GM19467 (cell line): ENCODE results near the gene C13orf46.
"Not testable (repeated sequence)": the region's sequence is repeated elsewhere in the genome, so short reads cannot be mapped to it uniquely, and the experiment has no call there.

Experiments used
- ATAC-seq: cut with Tn5 transposase; IDR thresholded peaks from one replicate; pipeline ENCODE4 v1.9.1; 2021; ENCODE audit warnings: mild to moderate bottlenecking, moderate library complexity; ENCODE audit not compliant: unreplicated experiment

C13orf46 gene

DNA sequence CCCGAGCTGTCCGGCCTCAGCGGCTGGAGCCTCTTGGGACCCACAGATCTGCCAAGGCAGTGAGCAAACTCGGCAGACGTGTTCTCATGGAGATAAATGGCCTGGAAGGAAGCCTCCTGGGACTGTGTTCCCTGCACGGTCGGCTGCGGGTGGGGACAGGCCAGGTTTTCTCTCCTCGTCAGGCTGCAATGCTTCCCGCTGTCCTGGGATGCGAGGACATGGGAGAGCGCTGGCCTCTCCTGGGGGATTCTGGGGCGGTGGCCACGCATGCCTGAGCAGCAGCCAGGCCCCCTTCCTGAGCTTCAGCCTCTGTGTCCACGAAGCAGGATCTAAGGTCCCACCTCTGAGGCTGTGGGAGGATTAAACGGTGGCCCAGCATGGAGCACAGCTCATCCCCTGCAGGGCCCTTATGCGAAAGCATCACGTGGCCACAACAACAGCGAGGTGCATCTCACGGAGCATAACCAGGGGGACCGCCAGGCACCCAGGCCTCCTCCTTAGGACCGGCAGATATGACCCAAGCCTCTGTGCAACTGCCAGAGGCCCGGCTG, 21.2 kb upstream of the C13orf46 start:
- no peak for ATAC-seq

DNA sequence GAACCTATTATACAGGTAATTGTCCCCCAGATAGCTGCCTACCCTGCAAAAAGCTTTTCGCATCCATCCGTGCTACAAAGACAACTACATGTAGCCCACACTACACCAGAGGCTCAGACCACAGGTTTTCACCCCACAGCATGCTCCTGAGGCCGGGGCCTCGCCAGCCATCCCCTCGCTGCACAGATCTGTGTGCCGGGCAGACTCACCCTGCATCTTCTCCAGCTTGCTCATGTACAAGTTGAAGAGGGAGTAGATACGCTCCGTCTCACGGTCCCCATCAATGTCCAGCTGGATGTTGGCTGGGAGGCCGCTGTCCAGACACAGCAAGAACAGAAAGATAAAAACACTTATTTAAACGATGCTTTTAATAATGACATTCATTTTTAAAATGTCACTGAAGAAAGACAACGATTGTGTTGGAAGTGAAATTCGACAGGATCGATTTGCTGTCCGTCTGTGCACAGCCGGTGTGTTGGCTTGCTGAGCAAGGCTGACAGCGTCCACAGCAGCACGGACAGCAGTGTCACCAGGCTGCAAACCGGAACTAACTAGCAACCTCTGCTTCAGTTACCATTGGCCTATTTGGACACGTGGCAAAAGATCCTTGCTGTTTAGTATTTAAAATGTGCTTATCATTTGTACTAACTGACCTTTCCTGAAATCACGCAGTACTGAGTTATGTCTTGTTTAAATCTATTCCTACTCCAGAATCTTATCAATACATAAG, 18.6 kb upstream of the C13orf46 start:
- ATAC-seq = no peak

DNA sequence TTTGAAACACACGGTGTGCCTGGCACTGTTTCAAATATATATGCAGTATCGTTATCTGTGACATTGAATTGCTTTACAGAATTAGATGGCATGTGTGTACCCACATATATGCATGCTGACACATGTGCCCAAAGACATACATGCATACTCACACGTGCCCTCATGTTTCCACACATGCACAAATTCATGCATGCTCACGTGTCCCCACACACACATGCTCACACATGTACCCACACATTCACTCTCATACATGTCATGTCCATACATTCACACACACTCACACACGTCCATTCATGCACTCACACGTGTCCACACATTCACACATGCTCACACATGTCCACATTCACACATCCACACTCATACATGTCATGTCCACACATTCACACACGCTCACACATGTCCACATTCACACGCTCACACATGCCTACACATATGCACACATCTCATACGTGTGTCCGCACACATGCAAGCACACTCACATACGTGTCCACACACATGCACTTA, 17.9 kb upstream of the C13orf46 start:
- ATAC-seq = no peak

DNA sequence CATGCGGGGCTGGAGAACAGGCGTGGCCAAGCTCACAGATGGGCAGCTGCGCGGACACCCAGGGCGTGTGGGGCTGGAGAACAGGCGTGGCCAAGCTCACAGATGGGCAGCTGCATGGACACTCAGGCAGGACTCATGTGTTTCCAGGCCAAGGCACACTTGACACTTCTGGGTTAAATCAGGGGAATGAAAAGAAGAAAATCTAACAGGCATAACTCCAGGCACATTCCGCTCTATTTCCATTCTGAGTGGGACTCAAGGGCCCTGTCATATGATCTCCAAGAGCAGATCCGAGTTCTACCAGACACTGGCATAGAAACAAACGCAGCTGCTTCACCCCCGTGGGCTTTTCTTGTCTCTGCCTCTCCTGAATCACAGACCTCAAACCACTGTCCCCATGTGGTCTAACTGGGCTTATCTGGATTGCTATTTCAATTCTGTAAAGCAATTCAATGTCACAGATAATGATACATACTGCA, 17.4 kb upstream of the C13orf46 start:
- no peak for ATAC-seq

DNA sequence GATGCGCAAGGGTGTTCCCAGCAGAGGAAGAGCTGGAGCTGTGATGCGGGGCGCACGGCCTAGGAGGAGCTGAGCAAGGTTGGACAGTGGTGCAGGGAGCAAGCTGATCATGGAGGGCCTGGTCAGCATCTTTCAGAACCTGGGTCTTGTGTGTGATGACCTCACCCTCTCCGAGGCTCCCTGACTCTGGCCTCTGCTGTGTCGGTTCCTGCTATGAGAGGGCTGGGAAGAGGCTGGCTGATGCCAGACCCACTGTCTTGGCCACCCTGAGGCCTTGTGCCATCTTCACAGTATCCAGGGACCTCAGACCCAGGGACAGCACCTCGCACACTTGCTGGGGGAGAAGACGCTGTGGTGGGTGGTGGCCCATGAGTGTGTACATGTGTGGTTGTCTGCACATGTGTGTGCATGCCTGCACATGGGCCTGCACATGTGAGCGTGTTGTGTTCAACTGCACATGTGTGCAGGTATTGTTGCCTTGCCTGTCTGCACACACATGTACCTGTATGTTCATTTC, 16.5 kb upstream of the C13orf46 start:
- no peak for ATAC-seq

DNA sequence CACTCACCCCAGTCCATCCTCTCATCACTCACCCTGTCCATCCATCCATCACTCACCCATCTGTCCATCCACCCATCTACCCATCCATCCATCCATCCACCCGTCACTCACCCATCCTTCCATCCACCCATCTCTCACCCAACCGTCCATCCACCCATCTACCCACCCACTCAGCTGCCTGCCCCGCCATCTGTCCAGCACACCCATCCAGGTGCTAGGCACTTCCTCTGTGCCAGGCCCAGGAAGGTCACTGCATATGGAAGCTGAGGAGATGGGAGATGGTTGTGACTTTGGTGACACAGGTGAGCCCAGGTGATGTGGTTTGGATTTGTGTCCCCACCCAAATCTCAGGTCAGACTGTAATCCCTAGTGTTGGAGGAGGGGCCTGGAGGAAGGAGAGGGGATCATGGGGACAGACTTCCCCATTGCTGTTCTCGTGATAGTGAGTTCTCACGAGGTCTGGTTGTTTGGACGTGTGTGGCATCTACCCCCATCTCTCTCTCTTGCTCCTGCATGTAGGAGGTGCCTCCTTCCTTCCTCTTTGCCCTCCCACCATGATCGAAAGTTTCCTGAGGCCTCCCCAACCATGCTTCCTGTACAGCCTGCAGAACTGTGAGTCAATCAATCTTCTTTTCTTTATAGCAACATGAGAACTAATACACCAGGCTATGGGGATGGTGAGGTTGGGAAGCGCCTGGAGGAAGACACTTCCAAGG, 15.9 kb upstream of the C13orf46 start:
- no peak for ATAC-seq

DNA sequence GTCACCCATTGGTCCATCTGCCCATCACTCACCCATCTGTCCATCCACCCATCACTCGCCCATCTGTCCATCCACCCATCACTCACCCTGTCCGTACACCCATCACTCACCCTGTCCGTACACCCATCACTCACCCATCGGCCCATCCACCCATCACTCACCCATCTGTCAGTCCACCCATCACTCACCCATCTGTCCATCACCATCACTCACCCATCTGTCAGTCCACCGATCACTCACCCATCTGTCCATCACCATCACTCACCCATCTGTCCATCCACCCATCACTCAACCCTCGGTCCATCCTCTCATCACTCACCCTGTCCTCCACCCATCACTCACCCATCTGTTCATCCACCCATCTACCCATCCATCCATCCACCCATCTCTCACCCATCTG, 15.0 kb upstream of the C13orf46 start:
- not testable (repeated sequence) for ATAC-seq

DNA sequence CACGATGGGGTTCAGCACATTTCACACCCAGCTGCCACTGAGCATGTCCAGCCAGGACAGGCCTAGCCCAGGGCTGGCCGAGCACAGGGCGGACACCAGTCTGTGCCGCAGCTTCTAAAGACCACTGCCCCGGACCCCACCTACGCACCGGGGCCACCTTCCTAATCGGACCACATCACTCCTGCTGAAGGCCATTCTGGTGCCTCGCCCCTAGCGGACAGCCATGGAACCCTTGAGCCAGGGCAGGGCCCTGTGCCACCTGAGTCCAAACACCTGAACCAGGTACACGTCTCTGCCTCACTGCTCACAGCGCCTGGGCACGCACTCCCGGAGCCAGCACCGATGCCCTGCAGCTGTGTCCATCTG, 8.4 kb upstream of the C13orf46 start:
- no peak for ATAC-seq

DNA sequence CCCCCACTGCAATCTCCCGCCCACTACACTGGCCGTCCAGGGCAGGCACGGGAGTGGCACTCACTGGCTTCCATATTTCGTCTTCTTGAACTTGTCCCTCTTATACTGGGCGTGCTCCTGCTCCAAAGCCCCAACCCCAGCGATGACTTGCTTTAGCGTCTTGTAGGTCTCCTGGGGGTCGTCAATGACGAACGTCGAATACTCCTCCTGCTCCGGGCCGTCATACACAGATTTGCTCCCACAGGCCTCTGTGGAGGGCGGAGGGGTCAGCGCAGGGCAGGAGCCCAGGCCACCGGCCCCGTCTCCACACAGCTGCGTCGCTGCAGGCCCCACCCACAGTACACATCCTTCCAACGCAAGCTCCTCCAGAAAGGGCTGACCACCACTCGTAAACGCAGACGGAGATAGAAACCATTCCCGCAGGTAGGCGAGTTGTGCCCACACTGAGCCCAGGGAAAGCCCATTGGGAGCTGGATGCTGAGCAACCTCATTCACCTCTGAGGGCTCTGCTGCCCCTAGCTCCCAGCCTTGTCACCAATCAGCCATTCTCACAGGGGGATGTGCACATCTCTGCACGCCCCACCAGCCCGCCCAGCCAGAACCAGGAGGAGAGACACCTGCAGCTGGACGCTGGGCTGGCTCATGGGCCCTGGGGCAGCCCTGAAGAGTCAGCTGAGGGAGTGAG, 7.9 kb upstream of the C13orf46 start:
- ATAC-seq = no peak

DNA sequence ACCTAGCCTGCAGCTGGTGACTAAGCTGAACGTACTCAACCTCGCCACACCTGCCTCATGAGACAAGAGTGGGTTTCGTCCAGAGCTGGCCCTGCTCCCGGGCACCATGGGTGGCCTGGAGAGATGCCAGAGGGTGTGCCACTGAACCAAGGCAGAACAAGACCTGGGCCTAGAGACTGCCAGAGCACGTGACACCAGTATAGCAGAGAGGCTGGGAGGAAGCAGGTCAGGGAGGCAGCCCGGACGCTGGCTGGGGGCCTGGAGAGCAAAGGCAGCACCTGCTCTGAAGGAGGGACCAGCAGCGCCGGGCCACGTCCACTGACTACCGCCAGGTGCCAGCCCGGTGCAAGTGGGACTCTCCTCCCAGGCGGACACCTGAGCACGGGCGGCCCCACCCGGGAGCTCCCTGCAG, 7.3 kb upstream of the C13orf46 start:
- no peak for ATAC-seq

DNA sequence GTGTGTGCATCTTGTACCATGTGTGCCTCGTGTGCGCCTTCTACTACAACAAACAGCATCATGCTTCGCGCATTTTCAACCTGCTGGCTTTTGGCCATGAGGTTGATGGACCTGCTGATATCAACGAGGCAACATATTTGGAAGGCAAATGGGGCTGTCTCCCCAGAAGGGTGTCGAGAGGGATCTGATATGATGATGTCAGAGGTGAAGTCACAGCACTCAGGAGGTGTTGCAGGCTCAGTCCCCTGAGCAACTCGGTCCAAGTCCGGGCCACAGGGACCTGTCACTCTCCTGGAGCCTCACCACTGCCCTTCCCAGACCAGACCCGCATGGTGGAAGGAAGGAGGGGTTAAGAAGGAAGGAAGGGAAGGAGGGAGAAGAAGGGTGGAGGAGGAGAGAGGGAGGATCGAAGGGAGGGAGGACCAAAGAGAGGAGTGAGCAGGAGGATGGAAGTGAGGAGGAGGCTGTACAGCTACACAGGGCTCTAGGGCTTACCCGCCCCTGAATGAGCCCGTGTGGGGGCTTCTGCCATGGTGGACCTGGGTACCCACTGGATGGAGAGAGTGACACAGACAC, 6.7 kb upstream of the C13orf46 start:
- ATAC-seq = no peak

DNA sequence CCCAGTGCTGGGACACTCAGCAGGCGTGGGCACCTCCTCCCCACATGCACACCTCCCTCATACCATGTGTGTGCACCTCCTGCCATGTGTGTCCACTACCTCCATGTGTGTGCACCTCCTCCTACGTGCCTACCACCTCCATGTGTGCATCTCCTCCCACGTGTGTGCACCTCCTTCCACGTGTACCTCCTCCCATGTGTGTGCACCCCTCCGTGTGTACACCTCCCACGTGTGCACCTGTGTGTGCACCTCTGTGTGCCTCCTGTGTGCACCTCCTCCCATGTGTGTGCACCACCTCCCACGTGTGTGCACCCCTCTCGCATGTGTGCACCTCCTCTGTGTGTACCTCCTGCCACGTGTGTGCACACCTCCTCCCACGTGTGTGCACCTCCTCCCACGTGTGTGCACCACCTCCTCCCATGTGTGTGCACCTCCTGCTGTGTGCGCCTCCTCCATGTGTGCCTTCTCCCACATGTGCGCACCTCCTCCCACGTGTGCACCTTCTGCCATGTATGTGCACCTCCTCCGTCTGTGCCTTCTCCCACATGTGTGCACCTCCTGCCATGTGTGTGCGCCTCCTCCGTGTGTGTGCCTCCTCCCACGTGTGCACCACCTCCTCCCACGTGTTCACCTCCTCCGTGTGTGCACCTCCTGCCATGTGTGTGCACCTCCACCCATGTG, 6.1 kb upstream of the C13orf46 start:
- no peak for ATAC-seq

DNA sequence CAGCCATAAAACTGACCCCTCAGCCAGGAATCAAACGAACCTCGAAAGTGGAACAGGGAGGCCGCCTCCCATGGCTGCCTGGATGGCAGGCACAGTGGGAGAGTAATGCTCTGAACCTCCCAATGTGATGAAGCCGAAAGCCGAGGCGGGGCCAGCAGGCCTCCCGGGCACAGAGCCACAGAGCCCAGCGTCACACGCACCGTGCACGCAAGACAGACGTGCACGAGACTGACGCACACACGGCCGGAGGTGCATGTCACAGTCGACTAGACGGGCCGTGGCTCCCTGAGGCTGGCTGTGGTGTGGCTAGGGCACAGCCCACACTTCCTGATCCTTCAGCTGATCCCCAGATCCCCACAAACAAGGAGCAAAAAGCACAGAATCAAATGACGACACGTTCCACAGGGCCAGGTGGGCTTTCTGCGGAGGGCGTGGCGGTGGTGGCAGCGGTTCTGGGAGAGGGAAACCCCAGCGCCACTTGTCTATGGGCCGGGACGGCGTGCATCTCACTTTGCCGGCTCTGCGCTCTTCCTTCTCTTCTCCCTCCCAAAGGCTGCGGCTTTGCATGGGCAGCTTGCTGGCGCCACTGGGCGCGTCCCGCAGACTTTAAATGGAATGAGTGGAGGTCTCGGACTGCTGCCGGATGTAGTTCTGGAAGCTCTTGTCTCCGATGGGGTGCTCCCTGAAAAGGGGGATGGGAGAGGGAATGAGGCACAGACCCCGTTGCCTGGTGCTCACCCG, 5.0 kb upstream of the C13orf46 start:
- ATAC-seq = no peak

DNA sequence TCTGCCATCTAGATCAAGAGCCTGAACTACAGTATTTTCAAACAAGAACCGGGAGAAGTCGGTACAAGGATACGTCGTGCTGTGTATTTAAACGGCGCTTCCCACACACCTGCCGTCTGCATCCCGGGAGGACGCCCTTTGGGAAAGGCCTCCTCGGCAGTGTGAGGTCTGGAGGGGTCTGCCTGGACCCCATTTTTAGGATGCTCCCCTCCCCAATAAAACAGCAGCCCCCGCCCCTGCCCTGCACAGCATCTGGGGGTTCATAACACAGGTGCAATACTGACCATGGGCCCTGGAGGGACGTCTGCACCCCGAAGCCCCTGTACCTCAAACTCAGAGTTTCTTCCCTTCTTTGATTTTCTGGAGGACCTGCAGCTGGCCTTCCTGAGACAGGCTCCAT, 4.1 kb upstream of the C13orf46 start:
- ATAC-seq = no peak

DNA sequence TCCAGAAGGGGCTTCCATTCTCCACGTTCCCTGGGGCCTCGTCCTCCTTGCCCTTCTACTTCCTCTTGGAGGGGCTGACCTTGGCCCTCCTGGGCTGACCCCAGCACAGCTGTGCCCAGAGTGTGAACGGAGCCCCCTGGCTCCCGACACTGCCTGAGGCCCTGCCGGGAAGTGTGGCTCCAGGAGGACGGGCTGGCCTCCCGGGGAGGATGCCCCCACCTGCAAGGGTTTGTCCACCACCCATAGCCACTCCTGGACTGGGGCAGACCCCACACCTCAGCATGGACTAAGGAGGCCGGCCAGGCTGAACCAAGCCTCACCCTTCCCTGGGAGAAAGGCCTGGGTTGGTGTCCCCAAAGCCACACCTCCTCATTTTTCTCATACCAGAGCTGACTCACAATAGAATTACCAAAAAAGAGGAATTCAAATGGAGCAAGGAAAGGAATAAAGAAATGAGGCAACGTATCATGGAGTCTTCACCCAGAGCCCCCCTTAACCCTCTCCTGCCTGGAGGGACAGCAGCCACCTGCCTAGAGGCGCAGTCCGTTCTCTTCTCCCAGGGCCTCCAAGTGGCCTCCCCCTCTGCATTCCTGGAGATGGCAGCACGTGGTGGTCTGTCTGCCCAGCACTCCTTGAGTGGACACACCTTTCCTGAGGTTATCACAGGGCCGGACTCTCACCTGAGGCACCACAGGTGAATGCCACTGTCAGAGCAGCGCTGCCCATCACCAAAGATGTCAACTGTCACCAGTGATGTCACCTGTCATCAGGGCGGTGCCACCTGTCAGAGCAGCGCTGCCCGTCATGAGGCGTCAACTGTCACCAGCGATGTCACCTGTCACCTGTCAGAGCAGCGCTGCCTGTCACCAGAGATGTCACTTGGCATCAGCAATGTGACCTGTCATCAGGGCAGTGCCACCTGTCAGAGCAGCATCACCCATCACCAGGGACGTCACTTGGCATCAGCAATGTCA, 3.1 kb upstream of the C13orf46 start:
- no peak for ATAC-seq

DNA sequence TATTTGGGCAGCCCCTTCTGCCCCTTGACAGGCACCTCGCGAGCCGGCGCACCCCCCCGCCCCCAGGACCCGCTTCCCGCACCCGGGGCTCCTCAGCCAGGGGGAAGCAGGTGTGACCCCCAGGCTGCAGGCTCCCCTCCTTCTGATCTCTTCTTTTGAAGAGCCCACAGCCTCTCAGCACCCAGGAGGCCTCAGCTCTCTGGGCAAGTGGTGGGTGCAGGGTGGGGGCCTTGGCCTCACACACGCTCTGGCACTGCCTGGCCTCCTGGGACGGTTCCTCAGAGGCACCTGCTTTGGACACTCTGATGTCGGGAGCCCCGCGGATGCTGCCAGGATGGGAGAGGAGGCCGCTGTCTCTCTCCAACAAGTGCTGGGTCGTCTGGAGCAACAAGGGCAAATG, 1.5 kb upstream of the C13orf46 start:
- no peak for ATAC-seq

DNA sequence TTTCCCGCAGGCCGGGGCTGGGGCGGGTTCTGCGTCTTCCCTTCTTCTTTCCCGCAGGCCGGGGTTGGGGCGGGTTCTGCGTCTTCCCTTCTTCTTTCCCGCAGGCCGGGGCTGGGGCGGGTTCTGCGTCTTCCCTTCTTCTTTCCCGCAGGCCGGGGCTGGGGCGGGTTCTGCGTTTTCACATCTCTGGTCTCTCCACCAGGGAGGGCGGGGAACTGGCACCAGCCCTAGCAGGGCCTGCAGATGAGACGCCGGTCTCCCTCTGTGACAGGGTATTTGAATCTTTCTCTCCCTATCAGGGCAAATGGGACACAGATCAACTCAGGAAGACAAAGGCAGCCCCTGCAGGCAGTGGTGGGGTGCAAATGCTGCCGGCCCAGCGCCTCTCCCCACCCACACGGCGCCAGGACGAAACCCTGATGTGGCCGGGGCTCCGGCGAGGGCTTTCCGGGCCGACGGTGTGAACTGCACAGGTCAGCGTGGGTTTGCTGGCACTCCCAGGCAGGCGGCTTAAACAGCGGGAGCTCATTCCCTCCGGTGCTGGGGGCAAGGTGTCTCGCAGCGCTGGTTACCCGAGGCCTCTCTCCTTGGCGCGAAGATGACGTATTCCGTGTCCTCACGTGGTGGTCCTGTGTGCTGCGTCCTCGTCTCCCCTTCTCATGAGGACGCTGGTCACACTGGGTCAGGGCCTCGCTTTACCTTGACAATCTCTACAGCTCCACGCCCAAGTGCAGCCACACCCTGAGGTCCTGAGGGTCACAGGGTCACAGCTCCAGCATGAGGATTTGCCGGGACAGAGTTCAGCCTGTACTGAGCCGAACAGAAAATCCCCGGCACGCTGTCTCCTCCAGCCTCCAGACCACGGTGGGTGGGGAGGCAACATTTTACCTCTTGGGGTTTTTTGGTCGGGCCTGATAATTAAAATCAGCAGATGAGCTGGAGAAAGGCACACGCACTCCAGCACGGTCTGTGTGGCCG, 717 bp upstream of the C13orf46 start:
- ATAC-seq = no peak
